Nephron progenitor cell (in vitro differentiated cells): ENCODE results near the gene CHRNA1.

Experiments
- DNase-seq: peaks from one replicate; pipeline ENCODE4 v3.0.0; 2021
- H3K27ac Mint-ChIP-seq: 2 replicates; pipeline ENCODE4 v1.8.0; 2021; ENCODE audit warnings: mild to moderate bottlenecking, moderate library complexity, mixed read lengths
- H3K27me3 Mint-ChIP-seq: 2 replicates; pipeline ENCODE4 v1.8.0; 2021; ENCODE audit warnings: mild to moderate bottlenecking, low read depth, mixed read lengths; ENCODE audit not compliant: poor library complexity
- H3K36me3 Mint-ChIP-seq: 2 replicates; pipeline ENCODE4 v1.8.0; 2021; ENCODE audit warnings: low read depth, mixed read lengths
- H3K4me1 Mint-ChIP-seq: 2 replicates; pipeline ENCODE4 v1.8.0; 2021; ENCODE audit warnings: mixed read lengths
- H3K4me3 Mint-ChIP-seq: 2 replicates; pipeline ENCODE4 v1.8.0; 2021; ENCODE audit warnings: mild to moderate bottlenecking, moderate library complexity, mixed read lengths
- H3K9me3 Mint-ChIP-seq: 2 replicates; pipeline ENCODE4 v1.8.0; 2021; ENCODE audit warnings: mild to moderate bottlenecking, moderate library complexity, mixed read lengths
- CTCF ChIP-seq: fragments of 200-600 bp; sonication (generic); IDR thresholded peaks from 2 replicates; pipeline ENCODE4 v1.5.0; 2021; ENCODE audit warnings: antibody characterized with exemption

CHRNA1 gene

GRCh38 chr2:174764280-174765255 is at the start of gene CHRNA1:
Gene CHRNA1 (minus strand): TSS chr2:174764472. CDS start chr2:174764394, 78 bp downstream.
- no peaks in the 10 kb centered on the region for H3K9me3 Mint-ChIP-seq
- no peak for TF ChIP-seq CTCF
- H3K36me3 Mint-ChIP-seq = no peaks in the 10 kb centered on the region
- H3K27me3 Mint-ChIP-seq = no peaks in the 10 kb centered on the region
- peak within 1 kb of the TSS; percentile 54 for H3K27ac Mint-ChIP-seq
- H3K4me1 Mint-ChIP-seq = peaks cover 75% of the 10 kb centered on the region
- no peak within 1 kb of the TSS for H3K4me3 Mint-ChIP-seq
- DNase-seq = no peak

- H3K4me1 Mint-ChIP-seq = no peaks in the 10 kb centered on the region
- no peak overlapping the region for H3K4me3 Mint-ChIP-seq
- no peak for DNase-seq
Observed at GRCh38 chr2:174812037-174812436, 47.8 kb upstream of the CHRNA1 start.

GRCh38 chr2:174807931-174808330 is 43.7 kb upstream of the CHRNA1 start:
- no peak for TF ChIP-seq CTCF
- Mint-ChIP-seq H3K4me1 (peaks cover 6% of the 10 kb centered on the region), H3K36me3 (peaks cover 72% of the 10 kb centered on the region), H3K4me3 (no peak overlapping the region), H3K9me3 (no peaks in the 10 kb centered on the region), H3K27me3 (no peaks in the 10 kb centered on the region), H3K27ac (no peak overlapping the region)
- DNase-seq = no peak

More at GRCh38 chr2:174812037-174812436, 47.8 kb upstream of the CHRNA1 start:
- Mint-ChIP-seq H3K9me3 (no peaks in the 10 kb centered on the region), H3K36me3 (peaks cover 55% of the 10 kb centered on the region), H3K27me3 (no peaks in the 10 kb centered on the region), H3K27ac (peak overlapping the region; percentile 16)
- TF ChIP-seq CTCF = no peak

- Mint-ChIP-seq H3K36me3 (peaks cover 72% of the 10 kb centered on the region), H3K27me3 (no peaks in the 10 kb centered on the region), H3K27ac (peak overlapping the region; percentile 43), H3K4me3 (no peak overlapping the region), H3K9me3 (no peaks in the 10 kb centered on the region), H3K4me1 (peaks cover 6% of the 10 kb centered on the region)
- no peak for TF ChIP-seq CTCF
- DNase-seq = no peak
Observed at GRCh38 chr2:174805803-174806202, 41.5 kb upstream of the CHRNA1 start.

- TF ChIP-seq CTCF = no peak
- H3K9me3 Mint-ChIP-seq = no peaks in the 10 kb centered on the region
- no peak for DNase-seq
- no peaks in the 10 kb centered on the region for H3K27me3 Mint-ChIP-seq
- no peak overlapping the region for H3K4me3 Mint-ChIP-seq
- peaks cover 6% of the 10 kb centered on the region for H3K4me1 Mint-ChIP-seq
- H3K27ac Mint-ChIP-seq = no peak overlapping the region
- peaks cover 75% of the 10 kb centered on the region for H3K36me3 Mint-ChIP-seq
Observed at GRCh38 chr2:174802459-174802858, 38.2 kb upstream of the CHRNA1 start.
